GM06990 (cell line): ENCODE measurements around the gene NANOS2.

Source experiments
- DNase-seq: peaks from one replicate; pipeline ENCODE4 v3.0.0-alpha.2; 2011; ENCODE audit not compliant: insufficient read length; ENCODE audit errors: extremely low read depth
- H3K27me3 ChIP-seq: replicated peaks from 2 replicates; pipeline ENCODE4 v1.6.0; 2011; ENCODE audit warnings: low read length; ENCODE audit not compliant: control insufficient read depth, insufficient read depth
- H3K36me3 ChIP-seq: 2 replicates; pipeline ENCODE4 v1.5.1; 2011; ENCODE audit warnings: low read length; ENCODE audit not compliant: control insufficient read depth, insufficient read depth
- H3K4me3 ChIP-seq: replicated peaks from 2 replicates; pipeline ENCODE4 v1.5.1; 2011; ENCODE audit warnings: low read depth, mild to moderate bottlenecking, control low read depth, low read length
- CTCF ChIP-seq: IDR thresholded peaks from 2 replicates; pipeline ENCODE4 v1.5.1; 2011; ENCODE audit warnings: low read length, control low read depth, mild to moderate bottlenecking, inconsistent platforms; ENCODE audit not compliant: insufficient read depth, poor library complexity, severe bottlenecking

The NANOS2 gene

GRCh38 chr19:45913874-45914830 is at the start of gene NANOS2:
TSS of gene NANOS2 (minus strand) at chr19:45914778. CDS start at chr19:45914693, 85 bp downstream.
- DNase-seq: no peak
- H3K4me3 ChIP-seq: no peak within 1 kb of the TSS
- TF ChIP-seq CTCF: peak; percentile 5
- H3K27me3 ChIP-seq: no peaks in the 10 kb centered on the region; the same call in 1 of the 2 replicates
- H3K36me3 ChIP-seq: no peaks in the 10 kb centered on the region

- no peaks in the 10 kb centered on the region for H3K36me3 ChIP-seq
- no peaks in the 10 kb centered on the region; the same call in 1 of the 2 replicates for H3K27me3 ChIP-seq
- no peak for DNase-seq
- TF ChIP-seq CTCF: no peak
- no peak overlapping the region for H3K4me3 ChIP-seq
Measured at GRCh38 chr19:45962021-45962420, 47.4 kb upstream of the NANOS2 start.

GRCh38 chr19:45960595-45961235 is 46.1 kb upstream of the NANOS2 start:
- no peaks in the 10 kb centered on the region; the same call in 1 of the 2 replicates for H3K27me3 ChIP-seq
- peak; percentile 5 for TF ChIP-seq CTCF
- no peaks in the 10 kb centered on the region for H3K36me3 ChIP-seq
- DNase-seq: no peak
- no peak overlapping the region for H3K4me3 ChIP-seq

- no peak for DNase-seq
- H3K4me3 ChIP-seq: no peak overlapping the region
- H3K36me3 ChIP-seq: no peaks in the 10 kb centered on the region
- H3K27me3 ChIP-seq: no peaks in the 10 kb centered on the region; the same call in 1 of the 2 replicates
- TF ChIP-seq CTCF: no peak
Measured at GRCh38 chr19:45959517-45960025, 45.0 kb upstream of the NANOS2 start.

- no peaks in the 10 kb centered on the region for H3K36me3 ChIP-seq
- H3K27me3 ChIP-seq: no peaks in the 10 kb centered on the region; the same call in 1 of the 2 replicates
- no peak for TF ChIP-seq CTCF
- DNase-seq: no peak
- H3K4me3 ChIP-seq: no peak overlapping the region
Measured at GRCh38 chr19:45958769-45959516, 44.4 kb upstream of the NANOS2 start.
